Retinal pigment epithelial cell (primary cell): Measurements from ENCODE around the gene BCL11B.
"Not testable (repeated sequence)": the region's sequence is repeated elsewhere in the genome, so short reads cannot be mapped to it uniquely, and the experiment has no call there.

Source experiments
- DNase-seq: peaks from one replicate; pipeline ENCODE4 v3.0.0-alpha.2; 2010; ENCODE audit warnings: low read depth
- H3K4me3 ChIP-seq: 2 replicates; pipeline ENCODE4 v1.5.1; 2011; ENCODE audit warnings: mild to moderate bottlenecking, low read length, control low read depth, moderate library complexity
- TF ChIP-seq, protein P1 (sequence below): conservative IDR thresholded peaks from 2 replicates; pipeline ENCODE4 v1.5.1; 2011; ENCODE audit warnings: low read depth, low read length, control low read depth, inconsistent platforms

Gene BCL11B

DNA sequence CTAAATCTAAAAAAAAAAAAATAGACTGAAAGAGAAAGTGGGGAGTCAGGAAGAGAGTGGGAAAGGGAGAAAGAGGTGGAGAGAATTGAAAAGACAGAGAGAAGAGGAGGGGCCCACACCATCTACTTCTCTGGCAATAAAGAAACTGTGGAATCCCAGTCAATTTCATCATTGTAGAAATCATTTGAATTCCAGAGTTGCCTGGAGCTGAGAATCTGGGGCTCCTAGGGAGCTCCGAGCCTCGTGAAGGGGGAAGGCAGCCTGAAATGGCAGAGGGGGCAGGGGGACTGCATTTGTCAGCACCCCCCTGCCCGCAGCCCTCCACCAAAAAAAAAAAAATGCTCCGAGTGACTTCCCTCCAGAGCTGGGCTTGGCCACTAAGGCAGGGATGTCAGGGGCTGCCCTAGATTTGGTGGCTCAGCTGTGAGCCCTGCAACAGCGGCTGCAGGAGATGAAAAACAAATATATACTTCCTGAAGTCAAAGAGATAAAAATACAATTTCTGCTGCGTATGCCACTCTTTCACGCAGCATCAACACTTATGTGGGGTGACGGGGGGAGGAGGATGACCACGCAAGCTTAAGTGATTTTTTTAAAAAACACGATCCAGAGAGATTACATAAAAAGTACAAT is 80.5 kb downstream of the BCL11B start:
- TF ChIP-seq, protein P1, sequence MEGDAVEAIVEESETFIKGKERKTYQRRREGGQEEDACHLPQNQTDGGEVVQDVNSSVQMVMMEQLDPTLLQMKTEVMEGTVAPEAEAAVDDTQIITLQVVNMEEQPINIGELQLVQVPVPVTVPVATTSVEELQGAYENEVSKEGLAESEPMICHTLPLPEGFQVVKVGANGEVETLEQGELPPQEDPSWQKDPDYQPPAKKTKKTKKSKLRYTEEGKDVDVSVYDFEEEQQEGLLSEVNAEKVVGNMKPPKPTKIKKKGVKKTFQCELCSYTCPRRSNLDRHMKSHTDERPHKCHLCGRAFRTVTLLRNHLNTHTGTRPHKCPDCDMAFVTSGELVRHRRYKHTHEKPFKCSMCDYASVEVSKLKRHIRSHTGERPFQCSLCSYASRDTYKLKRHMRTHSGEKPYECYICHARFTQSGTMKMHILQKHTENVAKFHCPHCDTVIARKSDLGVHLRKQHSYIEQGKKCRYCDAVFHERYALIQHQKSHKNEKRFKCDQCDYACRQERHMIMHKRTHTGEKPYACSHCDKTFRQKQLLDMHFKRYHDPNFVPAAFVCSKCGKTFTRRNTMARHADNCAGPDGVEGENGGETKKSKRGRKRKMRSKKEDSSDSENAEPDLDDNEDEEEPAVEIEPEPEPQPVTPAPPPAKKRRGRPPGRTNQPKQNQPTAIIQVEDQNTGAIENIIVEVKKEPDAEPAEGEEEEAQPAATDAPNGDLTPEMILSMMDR, result no peak
- no peak for DNase-seq
- peak overlapping the region; percentile 32 for H3K4me3 ChIP-seq

DNA sequence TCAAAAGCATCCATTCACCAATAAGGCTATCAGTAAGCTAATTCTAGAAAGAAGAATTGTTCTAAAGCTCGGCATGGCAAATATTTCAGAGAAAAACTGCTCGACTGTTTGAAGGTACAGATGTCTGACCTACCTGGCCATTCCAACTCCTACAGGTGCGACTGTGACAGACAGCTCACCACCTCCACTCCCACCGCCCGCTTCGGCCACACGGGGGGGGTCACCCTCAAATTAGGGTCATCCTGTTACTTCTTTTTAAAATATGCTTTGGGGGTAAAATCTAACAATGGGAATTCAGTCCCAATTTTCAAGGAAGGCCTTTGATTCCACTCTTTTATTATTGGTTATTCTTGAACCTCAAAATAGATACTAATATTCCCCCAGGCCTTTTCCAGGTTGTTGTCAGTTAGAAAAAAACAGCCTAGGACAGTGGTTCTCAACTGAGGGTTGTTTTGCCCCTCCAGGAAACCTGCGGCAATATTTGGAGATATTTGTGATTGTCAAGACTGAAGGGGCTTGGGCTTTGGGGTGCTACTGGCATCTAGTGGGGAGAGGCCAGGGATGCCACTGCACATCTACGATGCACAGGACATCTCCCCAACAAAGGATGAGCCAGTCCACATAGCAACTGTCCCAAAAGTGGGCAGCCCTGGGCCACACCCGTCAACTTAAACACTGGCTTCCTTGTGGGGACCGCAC is 81.2 kb downstream of the BCL11B start:
- DNase-seq, result no peak
- no peak overlapping the region for H3K4me3 ChIP-seq
- TF ChIP-seq, protein P1, result no peak

DNA sequence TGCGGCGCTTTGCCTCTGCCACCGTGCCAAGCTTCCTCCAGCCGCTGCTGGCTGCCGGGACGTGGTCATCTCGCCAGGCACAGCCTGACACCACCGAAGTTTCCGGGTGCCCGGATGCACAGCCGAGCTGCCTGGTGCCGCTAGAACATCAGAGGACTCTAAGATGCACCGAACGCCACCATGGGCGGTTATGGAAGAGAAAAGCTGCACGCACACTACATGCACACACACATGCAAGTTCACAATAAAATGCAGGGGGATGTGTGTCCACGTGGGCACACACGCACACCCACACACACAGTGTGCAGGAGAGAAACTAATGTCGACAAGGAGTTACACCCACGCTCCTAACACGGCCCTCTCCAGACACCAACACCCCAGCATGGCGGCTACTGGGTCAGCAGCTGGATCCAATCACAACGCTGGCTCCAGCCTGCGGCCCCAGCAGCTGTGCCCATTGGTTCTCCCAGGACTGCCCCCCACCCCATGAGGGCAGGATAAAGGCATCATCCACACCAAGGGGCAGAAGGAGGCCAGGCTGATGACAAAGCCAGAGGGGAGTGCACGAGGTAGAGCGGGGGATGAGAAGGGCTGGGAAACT is 82.7 kb downstream of the BCL11B start:
- TF ChIP-seq, protein P1, result no peak
- DNase-seq, result no peak
- H3K4me3 ChIP-seq, result no peak overlapping the region

DNA sequence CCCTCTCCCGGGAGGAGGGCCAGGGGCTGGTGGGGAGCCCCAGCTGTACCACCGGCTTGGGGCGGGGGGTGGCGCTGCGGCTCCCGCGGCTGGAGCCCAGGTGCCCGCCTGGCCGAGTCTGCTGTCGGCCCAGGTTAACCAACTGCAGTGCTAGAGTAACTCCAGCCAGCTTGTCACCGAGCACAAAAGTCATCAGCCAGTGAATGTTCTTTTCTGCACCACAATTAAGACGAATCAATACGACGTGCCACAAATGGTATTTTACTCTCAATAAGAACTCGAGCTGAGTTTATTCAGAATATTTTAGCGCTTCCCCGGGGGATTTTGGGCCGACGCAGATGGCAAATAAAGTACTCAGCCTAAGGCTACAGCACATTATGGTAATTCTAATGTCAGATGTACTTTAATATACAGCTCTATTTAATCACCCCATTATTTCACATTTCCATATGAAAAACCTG is 83.2 kb downstream of the BCL11B start:
- TF ChIP-seq, protein P1, result no peak
- no peak for DNase-seq
- no peak overlapping the region for H3K4me3 ChIP-seq

DNA sequence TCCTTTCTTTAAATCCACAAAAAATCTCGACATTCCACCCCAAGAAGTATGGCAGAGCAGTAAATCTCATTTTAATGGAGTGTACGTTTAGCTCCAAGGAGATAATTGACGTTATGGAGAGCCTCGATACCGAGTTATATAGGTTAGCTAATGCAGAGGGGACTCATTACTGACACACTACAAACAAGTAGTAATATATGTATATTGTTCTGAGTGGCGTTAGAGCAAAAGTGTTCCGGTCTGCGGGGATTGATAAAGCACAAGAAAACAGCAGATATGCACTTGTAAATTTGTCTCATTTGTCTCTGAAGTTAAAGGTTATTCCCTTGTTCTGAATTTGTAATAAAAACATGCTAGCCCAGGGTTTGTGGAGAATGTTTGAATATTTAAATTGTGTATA is 84.1 kb downstream of the BCL11B start:
- DNase-seq, result no peak
- TF ChIP-seq, protein P1, result no peak
- H3K4me3 ChIP-seq, result no peak overlapping the region

DNA sequence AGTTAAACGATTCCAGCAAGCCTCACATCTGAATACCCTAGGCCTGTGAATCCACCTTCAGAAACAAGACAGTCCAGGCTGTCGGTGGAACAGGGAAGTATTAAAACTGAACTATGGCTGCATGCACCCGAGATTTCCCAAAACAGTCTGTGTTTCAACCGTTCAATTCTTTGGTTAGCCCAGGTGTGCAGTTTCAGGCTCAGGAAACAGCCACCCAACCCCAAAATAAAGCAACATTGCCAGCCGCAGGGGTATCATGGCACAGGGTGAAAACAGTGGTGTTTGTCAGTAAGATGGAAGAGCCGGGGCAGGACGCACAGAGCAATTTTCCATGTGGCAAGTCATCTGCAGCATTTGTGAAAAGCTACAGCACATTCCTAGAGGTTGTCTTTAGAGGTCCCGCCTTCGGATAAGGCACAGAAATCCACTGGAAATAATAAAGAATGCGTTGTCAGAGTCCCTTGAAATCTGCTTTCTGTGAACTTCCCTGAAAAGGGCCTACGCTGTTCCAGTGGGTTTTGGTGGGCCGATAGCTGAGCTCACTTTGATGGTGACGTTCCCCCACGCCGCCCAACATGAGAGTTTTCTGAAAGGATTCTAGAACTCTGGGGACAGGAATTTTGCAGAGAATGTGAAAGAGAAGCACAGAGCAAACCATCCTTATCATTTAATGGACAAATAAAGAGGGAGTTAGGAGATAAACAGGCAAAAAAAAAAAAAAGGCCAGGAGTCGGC is 84.9 kb downstream of the BCL11B start:
- TF ChIP-seq, protein P1, result no peak
- H3K4me3 ChIP-seq, result no peak overlapping the region
- DNase-seq, result no peak

DNA sequence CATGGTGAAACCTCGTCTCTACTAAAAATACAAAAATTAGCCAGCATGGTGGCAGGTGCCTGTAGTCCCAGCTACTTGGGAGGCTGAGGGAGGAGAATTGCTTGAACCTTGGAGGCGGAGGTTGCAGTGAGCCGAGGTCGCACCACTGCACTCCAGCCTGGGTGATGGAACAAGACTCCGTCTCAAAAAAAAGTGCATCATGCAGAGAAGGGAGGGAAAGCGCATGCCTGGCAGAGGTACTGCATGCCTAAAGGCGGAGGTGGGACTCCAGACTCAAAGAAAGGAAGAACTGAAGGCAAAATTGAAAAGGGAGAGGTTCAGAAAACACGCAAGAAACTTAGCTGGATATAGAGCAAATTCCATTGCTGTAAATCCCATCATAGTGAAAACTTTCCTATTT is 85.7 kb downstream of the BCL11B start:
- H3K4me3 ChIP-seq, DNase-seq: not testable (repeated sequence)
